Calu3 (cell line): Measurements from ENCODE around the gene FAAH. TPM values are rescaled to one million over a fixed set of nuclear protein-coding genes. Genes with fewer than 3 reads are reported as not detected.

Experiments used
- BruUV-seq: library from RNA; stranded (reverse); fragments of 400-500 nt; replicated peaks from 2 replicates; lab custom pipeline; 2021; lab: Mats Ljungman, UMichigan
- CTCF ChIA-PET: fragments of 300-600 bp; sonication (Branson Sonifier 250); formaldehyde crosslinking; loops from one replicate; lab custom pipeline; 2022; ENCODE audit warnings: antibody characterized with exemption; lab: Charles Lee
- DNase-seq: peaks from one replicate; pipeline ENCODE4 v3.0.0; 2022
- H3K27ac Mint-ChIP-seq: one replicate; pipeline ENCODE4 v1.8.0; 2022; ENCODE audit warnings: mixed read lengths; ENCODE audit not compliant: unreplicated experiment
- H3K27me3 Mint-ChIP-seq: one replicate; pipeline ENCODE4 v1.8.0; 2022; ENCODE audit warnings: mixed read lengths; ENCODE audit not compliant: unreplicated experiment
- H3K36me3 Mint-ChIP-seq: one replicate; pipeline ENCODE4 v1.8.0; 2022; ENCODE audit warnings: mild to moderate bottlenecking, moderate library complexity, mixed read lengths; ENCODE audit not compliant: insufficient read depth, unreplicated experiment
- H3K4me1 Mint-ChIP-seq: one replicate; pipeline ENCODE4 v1.8.0; 2022; ENCODE audit warnings: mild to moderate bottlenecking, low read depth, mixed read lengths; ENCODE audit not compliant: unreplicated experiment
- H3K4me3 Mint-ChIP-seq: one replicate; pipeline ENCODE4 v1.8.0; 2022; ENCODE audit warnings: mild to moderate bottlenecking, low read depth, moderate library complexity, mixed read lengths; ENCODE audit not compliant: unreplicated experiment
- H3K9me3 Mint-ChIP-seq: one replicate; pipeline ENCODE4 v1.8.0; 2022; ENCODE audit warnings: low read depth, mixed read lengths; ENCODE audit not compliant: unreplicated experiment
- intact Hi-C: fragments of 100-400 bp; cut with micrococcal nuclease; formaldehyde crosslinking; loops from one replicate; pipeline ENCODE4 v1.10.0; 2022; ENCODE audit not compliant: unreplicated experiment
- total RNA-seq: library from RNA; stranded (reverse); gene quantifications from 2 replicates; pipeline ENCODE4 v1.2.3, GENCODE V29; 2022
- TF ChIP-seq, protein P1 (sequence below): fragments of 200-600 bp; IDR thresholded peaks from one replicate; pipeline ENCODE4 v1.8.0; 2022; ENCODE audit warnings: antibody characterized with exemption; ENCODE audit not compliant: unreplicated experiment

Gene FAAH
- total RNA-seq, 1 experiment from 2014 or later = 31.4 TPM

DNA sequence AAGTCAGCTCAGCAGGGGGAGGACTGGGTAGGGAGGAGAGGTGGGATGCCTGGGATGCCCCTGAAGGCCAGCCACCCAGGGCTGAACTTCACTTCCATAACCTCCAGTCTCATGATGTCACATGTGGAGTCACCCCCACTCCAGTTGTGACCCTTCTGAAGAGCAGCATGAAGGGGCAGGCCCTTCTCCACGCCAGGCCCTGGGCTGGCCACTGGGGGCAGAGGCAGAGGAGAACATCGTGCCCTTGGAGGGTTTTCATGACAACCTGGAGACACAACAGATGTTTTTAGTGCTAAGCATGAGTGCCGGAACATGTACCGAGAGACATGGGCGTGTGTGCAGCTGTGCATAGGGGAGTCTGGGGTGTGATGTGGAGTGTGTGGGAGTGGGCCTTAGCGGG, 37.6 kb downstream of the FAAH start:
- no peak overlapping the region for H3K27ac Mint-ChIP-seq
- H3K36me3 Mint-ChIP-seq = no peaks in the 10 kb centered on the region
- BruUV-seq = no TSS peak
- no peaks in the 10 kb centered on the region for H3K9me3 Mint-ChIP-seq
- H3K4me1 Mint-ChIP-seq = no peaks in the 10 kb centered on the region
- intact Hi-C loops = no loop called here
- peaks cover 79% of the 10 kb centered on the region for H3K27me3 Mint-ChIP-seq
- CTCF ChIA-PET = interaction anchor here (1.4 kb wide), 1 partner anchor 15 kb away, joined by 4 read pairs; no protein-coding TSS in a partner anchor
- DNase-seq = no peak
- TF ChIP-seq, protein P1, sequence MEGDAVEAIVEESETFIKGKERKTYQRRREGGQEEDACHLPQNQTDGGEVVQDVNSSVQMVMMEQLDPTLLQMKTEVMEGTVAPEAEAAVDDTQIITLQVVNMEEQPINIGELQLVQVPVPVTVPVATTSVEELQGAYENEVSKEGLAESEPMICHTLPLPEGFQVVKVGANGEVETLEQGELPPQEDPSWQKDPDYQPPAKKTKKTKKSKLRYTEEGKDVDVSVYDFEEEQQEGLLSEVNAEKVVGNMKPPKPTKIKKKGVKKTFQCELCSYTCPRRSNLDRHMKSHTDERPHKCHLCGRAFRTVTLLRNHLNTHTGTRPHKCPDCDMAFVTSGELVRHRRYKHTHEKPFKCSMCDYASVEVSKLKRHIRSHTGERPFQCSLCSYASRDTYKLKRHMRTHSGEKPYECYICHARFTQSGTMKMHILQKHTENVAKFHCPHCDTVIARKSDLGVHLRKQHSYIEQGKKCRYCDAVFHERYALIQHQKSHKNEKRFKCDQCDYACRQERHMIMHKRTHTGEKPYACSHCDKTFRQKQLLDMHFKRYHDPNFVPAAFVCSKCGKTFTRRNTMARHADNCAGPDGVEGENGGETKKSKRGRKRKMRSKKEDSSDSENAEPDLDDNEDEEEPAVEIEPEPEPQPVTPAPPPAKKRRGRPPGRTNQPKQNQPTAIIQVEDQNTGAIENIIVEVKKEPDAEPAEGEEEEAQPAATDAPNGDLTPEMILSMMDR = no peak
- no peak overlapping the region for H3K4me3 Mint-ChIP-seq

DNA sequence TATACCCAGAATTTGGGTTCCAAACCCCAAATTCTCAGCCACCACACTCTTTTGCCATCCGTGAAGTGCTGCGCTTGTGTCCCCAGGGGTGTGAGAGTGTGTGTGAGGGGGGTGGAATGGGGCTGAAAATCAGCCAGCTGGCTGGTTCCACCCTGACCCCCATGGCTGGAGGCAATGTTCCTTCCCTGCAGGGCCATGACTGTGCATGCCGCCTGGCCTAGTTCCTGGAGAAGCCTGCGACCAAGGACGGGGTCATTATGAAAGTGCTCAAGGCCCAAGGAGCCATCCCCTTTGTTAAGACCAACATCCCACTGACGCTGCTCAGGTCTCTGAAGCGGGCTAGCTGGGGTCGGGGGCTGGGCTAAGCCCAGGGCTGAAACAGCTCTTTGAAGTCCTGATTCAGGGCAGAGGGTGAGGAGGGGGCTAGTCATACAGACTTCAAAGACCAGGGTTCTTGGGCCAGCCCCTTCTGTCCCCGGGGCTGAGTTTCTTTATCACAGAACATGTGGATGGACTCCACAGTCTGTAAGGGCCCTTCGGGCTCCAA, 38.7 kb downstream of the FAAH start:
- H3K27me3 Mint-ChIP-seq = peaks cover 91% of the 10 kb centered on the region
- no peak for DNase-seq
- H3K9me3 Mint-ChIP-seq = no peaks in the 10 kb centered on the region
- H3K27ac Mint-ChIP-seq = no peak overlapping the region
- H3K4me3 Mint-ChIP-seq = no peak overlapping the region
- TF ChIP-seq, protein P1 = no peak
- H3K4me1 Mint-ChIP-seq = no peaks in the 10 kb centered on the region
- no TSS peak for BruUV-seq
- H3K36me3 Mint-ChIP-seq = no peaks in the 10 kb centered on the region
- CTCF ChIA-PET = interaction anchor here (0.5 to 1.4 kb wide), 4 partner anchors 11 to 24 kb away, joined by 3 to 10 read pairs (median 4); no protein-coding TSS in a partner anchor
- intact Hi-C loops = no loop called here

DNA sequence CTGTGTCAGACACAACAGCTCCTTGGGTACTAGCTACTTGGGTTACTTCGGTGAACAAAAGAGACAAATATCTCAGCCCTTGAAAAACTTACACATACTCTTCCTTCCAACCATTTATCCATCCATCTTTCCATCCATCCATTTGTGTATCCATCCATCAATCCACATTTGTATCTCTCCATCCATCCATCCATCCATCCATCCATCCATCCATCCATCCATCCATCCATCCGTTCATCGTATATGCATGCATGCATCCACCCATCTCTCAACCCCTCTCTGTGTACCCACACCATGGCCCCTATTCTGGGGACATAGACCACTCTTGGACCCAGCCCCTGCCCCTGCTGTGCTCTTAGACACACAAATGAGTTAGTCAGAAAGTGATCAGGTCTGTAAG, 40.2 kb downstream of the FAAH start:
- H3K4me3 Mint-ChIP-seq = no peak overlapping the region
- DNase-seq = no peak
- CTCF ChIA-PET = interaction anchor here (0.6 to 0.9 kb wide), 2 partner anchors 34 to 95 kb away, joined by 3 to 8 read pairs; no protein-coding TSS in a partner anchor
- intact Hi-C loops = no loop called here
- H3K36me3 Mint-ChIP-seq = no peaks in the 10 kb centered on the region
- H3K27ac Mint-ChIP-seq = no peak overlapping the region
- TF ChIP-seq, protein P1 = no peak
- no TSS peak for BruUV-seq
- no peaks in the 10 kb centered on the region for H3K4me1 Mint-ChIP-seq
- H3K27me3 Mint-ChIP-seq = peaks cover 96% of the 10 kb centered on the region
- H3K9me3 Mint-ChIP-seq = no peaks in the 10 kb centered on the region

DNA sequence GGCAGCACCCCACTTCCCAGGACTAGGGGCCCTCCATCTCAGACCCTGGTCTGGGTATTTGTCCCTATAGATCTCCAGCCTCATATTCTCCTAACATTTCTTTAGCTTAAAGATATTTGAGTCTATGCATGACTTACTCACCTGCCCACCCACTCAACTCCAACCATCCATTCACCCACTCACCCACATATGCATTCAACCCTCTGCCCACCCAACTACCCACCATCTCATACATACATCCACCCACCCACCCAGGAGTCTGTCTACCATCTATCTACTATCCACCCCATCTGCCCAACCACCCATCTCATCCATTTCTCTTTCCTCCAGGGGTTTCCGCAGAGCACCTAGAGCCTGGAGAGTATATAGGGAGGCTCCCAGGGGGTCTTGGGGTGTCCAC, 42.7 kb downstream of the FAAH start:
- TF ChIP-seq, protein P1 = no peak
- no peak overlapping the region for H3K4me3 Mint-ChIP-seq
- no peaks in the 10 kb centered on the region for H3K9me3 Mint-ChIP-seq
- H3K27ac Mint-ChIP-seq = no peak overlapping the region
- H3K36me3 Mint-ChIP-seq = no peaks in the 10 kb centered on the region
- BruUV-seq = no TSS peak
- H3K4me1 Mint-ChIP-seq = no peaks in the 10 kb centered on the region
- peaks cover 75% of the 10 kb centered on the region for H3K27me3 Mint-ChIP-seq
- intact Hi-C loops = no loop called here
- CTCF ChIA-PET = no interaction called here
- no peak for DNase-seq
